ENCODE measurements around the gene SLC25A44. TPM values are rescaled to one million over a fixed set of nuclear protein-coding genes. Genes with fewer than 3 reads are reported as not detected.

Gene SLC25A44
- total RNA-seq, 1 experiment from 2014 or later: 32.5 TPM

GRCh38 chr1:156260896-156261295, 67.0 kb downstream of the SLC25A44 start:
- Mint-ChIP-seq H3K4me1 (ENCODE audit: low read depth, unreplicated experiment) (no peaks in the 10 kb centered on the region), H3K36me3 (ENCODE audit: insufficient read depth, unreplicated experiment) (peaks cover 90% of the 10 kb centered on the region), H3K27me3 (ENCODE audit: unreplicated experiment) (no peaks in the 10 kb centered on the region), H3K9me3 (ENCODE audit: low read depth, unreplicated experiment) (no peaks in the 10 kb centered on the region), H3K27ac (ENCODE audit: unreplicated experiment) (peak overlapping the region; percentile 15), H3K4me3 (ENCODE audit: low read depth, unreplicated experiment) (no peak overlapping the region)
- no peak for TF ChIP-seq CTCF (IDR thresholded peaks at IDR 0.05; ENCODE audit: unreplicated experiment)
- CTCF ChIA-PET: no interaction called here
- BruUV-seq (replicated peaks): no TSS peak
- intact Hi-C loops (cut with micrococcal nuclease; ENCODE audit: unreplicated experiment): no loop called here
- no peak for DNase-seq

Other genes with a start within 250 kb of the SLC25A44 start
- 69.2 and 97.6 TPM in 2 replicates for gene ARHGEF2, start 215.6 kb upstream of the SLC25A44 start, total RNA-seq (2022)
- 215 and 246 TPM in 2 replicates for gene SSR2, start 173.2 kb upstream of the SLC25A44 start, total RNA-seq (2022)
- gene UBQLN4, start 140.3 kb upstream of the SLC25A44 start, total RNA-seq (2022): 60.0 and 77.3 TPM in 2 replicates
- 69.8 and 69.9 TPM in 2 replicates for gene LAMTOR2, start 139.3 kb upstream of the SLC25A44 start, total RNA-seq (2022)
- gene RAB25, start 132.9 kb upstream of the SLC25A44 start, total RNA-seq (2022): 182 and 189 TPM in 2 replicates
- gene MEX3A, start 111.6 kb upstream of the SLC25A44 start, total RNA-seq (2022): 3.3 and 5.0 TPM in 2 replicates
- 499 and 514 TPM in 2 replicates for gene LMNA, start 79.4 kb upstream of the SLC25A44 start, total RNA-seq (2022)
- 6.9 and 7.2 TPM in 2 replicates for gene SEMA4A, start 40.5 kb upstream of the SLC25A44 start, total RNA-seq (2022)
- 57.3 and 59.0 TPM in 2 replicates for gene PMF1, start 18.9 kb downstream of the SLC25A44 start, total RNA-seq (2022)
- gene BGLAP, start 48.1 kb downstream of the SLC25A44 start, total RNA-seq (2022): 2.0 and 2.6 TPM in 2 replicates
- gene PAQR6, start 54.0 kb downstream of the SLC25A44 start, total RNA-seq (2022): 20.4 and 21.2 TPM in 2 replicates
- 117 and 118 TPM in 2 replicates for gene SMG5, start 88.7 kb downstream of the SLC25A44 start, total RNA-seq (2022)
- 12.8 and 12.9 TPM in 2 replicates for gene TMEM79, start 90.2 kb downstream of the SLC25A44 start, total RNA-seq (2022)
- gene GLMP, start 101.6 kb downstream of the SLC25A44 start, total RNA-seq (2022): 31.0 and 39.7 TPM in 2 replicates
- 0.81 and 1.5 TPM in 2 replicates for gene VHLL, start 105.2 kb downstream of the SLC25A44 start, total RNA-seq (2022)
- gene CCT3, start 144.2 kb downstream of the SLC25A44 start, total RNA-seq (2022): 554 and 598 TPM in 2 replicates
- gene TSACC, start 144.4 kb downstream of the SLC25A44 start, total RNA-seq (2022): 1.4 and 2.0 TPM in 2 replicates
- 0.26 and 0.42 TPM in 2 replicates for gene RHBG, start 175.1 kb downstream of the SLC25A44 start, total RNA-seq (2022)

Measured in Calu3 (cell line).